ENCODE measurements around the gene MAPK14. TPM values are rescaled to one million over a fixed set of nuclear protein-coding genes. Genes with fewer than 3 reads are reported as not detected.

Gene MAPK14
- total and polyA plus RNA-seq, 12 donors, result 9.2 to 38.1 (median 29.3) TPM

- intact Hi-C loops (cut with DNase I), result no loop called here
- DNase-seq (no peak), ATAC-seq (no peak)
- no peak for TF ChIP-seq CTCF (IDR thresholded peaks at IDR 0.05)
- no peaks in the 10 kb centered on the region for H3K27me3 ChIP-seq
- H3K4me1 ChIP-seq, result peaks cover 5 to 69% (median 55%) of the 10 kb centered on the region in 9 donors
- 41 to 54% methylated on average over 2 of the region's 2 CpGs for WGBS, 2 donors
- H3K4me3 ChIP-seq, result no peak overlapping the region
- H3K36me3 ChIP-seq, result peaks cover 0 to 34% (median 0%) of the 10 kb centered on the region in 9 donors
- no peak overlapping the region for H3K27ac ChIP-seq
- no peaks in the 10 kb centered on the region for H3K9me3 ChIP-seq
Measured at GRCh38 chr6:36053878-36054277, 26.3 kb downstream of the MAPK14 start.

GRCh38 chr6:36054415-36054814 is 26.8 kb downstream of the MAPK14 start:
- no peak overlapping the region for H3K4me3 ChIP-seq
- peaks cover 0 to 40% (median 1%) of the 10 kb centered on the region in 9 donors for H3K36me3 ChIP-seq
- DNase-seq (no peak), ATAC-seq (no peak)
- H3K27ac ChIP-seq, result no peak overlapping the region
- 87 to 93% methylated on average over 2 of the region's 2 CpGs for WGBS, 2 donors
- no peaks in the 10 kb centered on the region for H3K27me3 ChIP-seq
- no peaks in the 10 kb centered on the region for H3K9me3 ChIP-seq
- intact Hi-C loops (cut with DNase I), result no loop called here
- no peak for TF ChIP-seq CTCF (IDR thresholded peaks at IDR 0.05)
- peaks cover 5 to 63% (median 52%) of the 10 kb centered on the region in 9 donors for H3K4me1 ChIP-seq

GRCh38 chr6:36054956-36055355 is 27.3 kb downstream of the MAPK14 start:
- DNase-seq (no peak), ATAC-seq (no peak)
- Histone ChIP-seq H3K27me3 (no peaks in the 10 kb centered on the region), H3K9me3 (no peaks in the 10 kb centered on the region), H3K36me3 (peaks cover 0 to 45% (median 7%) of the 10 kb centered on the region in 9 donors), H3K27ac (no peak overlapping the region), H3K4me1 (peaks cover under 1 to 58% (median 47%) of the 10 kb centered on the region in 9 donors), H3K4me3 (no peak overlapping the region)
- WGBS, 2 donors, result 33 to 40% methylated on average over 2 of the region's 2 CpGs
- intact Hi-C loops (cut with DNase I), result no loop called here
- TF ChIP-seq CTCF (IDR thresholded peaks at IDR 0.05), result no peak

GRCh38 chr6:36056178-36056577 is 28.6 kb downstream of the MAPK14 start:
- TF ChIP-seq CTCF (IDR thresholded peaks at IDR 0.05), result no peak
- Histone ChIP-seq H3K9me3 (no peaks in the 10 kb centered on the region), H3K4me1 (peaks cover 0 to 46% (median 36%) of the 10 kb centered on the region in 9 donors), H3K27ac (no peak overlapping the region), H3K27me3 (no peaks in the 10 kb centered on the region), H3K36me3 (peaks cover 0 to 55% (median 14%) of the 10 kb centered on the region in 9 donors), H3K4me3 (no peak overlapping the region)
- intact Hi-C loops (cut with DNase I), result no loop called here
- no peak for DNase-seq
- ATAC-seq, result no peak
- WGBS, 2 donors, result 74% methylated on average over 1 of the region's 1 CpG
